Stomach (tissue), 9 donors: ENCODE results near the gene CRYBG2. TPM values are rescaled to one million over a fixed set of nuclear protein-coding genes. Genes with fewer than 3 reads are reported as not detected.

Source experiments
- DNase-seq, 2 donors: peaks; one replicate each; pipeline versions ENCODE4 v3.0.0 to v3.0.0-alpha.2; 2013 to 2019
- H3K27ac ChIP-seq, 5 donors: fragments of 200-600 bp in 4 of 5; sonication (generic) in 4 of 5; one replicate each; pipeline ENCODE4 v1.5.1; 2013 to 2019; ENCODE audit warnings: mild to moderate bottlenecking in 1 of 5, moderate library complexity in 1 of 5
- H3K27me3 ChIP-seq, 3 donors: fragments of 200-600 bp; sonication (generic); one replicate each; pipeline ENCODE4 v1.5.1; 2017 to 2019; ENCODE audit warnings: mixed run types in 1 of 3
- H3K36me3 ChIP-seq, 4 donors: fragments of 200-600 bp; sonication (generic); 1 replicate in 3 of 4; 2 replicates in 1 of 4; pipeline ENCODE4 v1.5.1; 2016 to 2019
- H3K4me1 ChIP-seq, 4 donors: fragments of 200-600 bp; sonication (generic); one replicate each; pipeline ENCODE4 v1.5.1; 2016 to 2019
- H3K4me3 ChIP-seq, 4 donors: fragments of 200-600 bp; sonication (generic) in 3 of 4; one replicate each; pipeline ENCODE4 v1.5.1; 2016 to 2019; ENCODE audit warnings: mild to moderate bottlenecking in 1 of 4
- H3K9me3 ChIP-seq, 4 donors: fragments of 200-600 bp; sonication (generic); one replicate each; pipeline ENCODE4 v1.5.1; 2016 to 2019
- CTCF ChIP-seq, 7 experiments: fragments of 450-650 bp in 4 of 7; fragments of 200-600 bp in 3 of 7; sonication (generic) in 3 of 7; IDR thresholded peaks; one replicate each; pipeline ENCODE4 v1.5.1; 2016 to 2019; ENCODE audit warnings: antibody characterized with exemption in 7 of 7, control low read depth in 2 of 7, mild to moderate bottlenecking in 1 of 7
- EP300 ChIP-seq: sonication (generic); formaldehyde crosslinking; IDR thresholded peaks from one replicate; pipeline ENCODE4 v1.6.1; 2017; ENCODE audit warnings: antibody characterized with exemption
- POLR2A ChIP-seq, 4 donors: fragments of 450-650 bp; IDR thresholded peaks; one replicate each; pipeline ENCODE4 v1.6.1; 2016; ENCODE audit warnings: antibody characterized with exemption in 4 of 4, control low read depth in 2 of 4, mild to moderate bottlenecking in 1 of 4, moderate library complexity in 1 of 4
- POLR2AphosphoS5 ChIP-seq, 3 donors: sonication (generic); formaldehyde crosslinking; IDR thresholded peaks; one replicate each; pipeline ENCODE4 v1.6.1; 2016; ENCODE audit warnings: antibody characterized with exemption in 3 of 3
- WGBS, 5 donors: extraction: QIAGEN DNeasy Blood & Tissue Kit in 3 of 5; methylation state at CpG; one replicate each; pipeline versions ENCODE4 v1.1.5 to v1.1.7; 2013 to 2018; 5-methylcytosine and 5-hydroxymethylcytosine counted together
- intact Hi-C: fragments of 100-400 bp; cut with DNase I; formaldehyde crosslinking; loops from one replicate; pipeline ENCODE4 v1.15.1; 2023; ENCODE audit warnings: low total_unique reads
- polyA plus RNA-seq, 3 donors: library from polyadenylated mRNA; stranded (reverse); fragments of 200-250 nt; gene quantifications; one replicate each; pipeline ENCODE4 v1.2.3, GENCODE V29; 2013
- total RNA-seq, 5 donors: library from RNA; depleted of rRNA; stranded (reverse); fragments of >200 nt; gene quantifications; one replicate each; pipeline versions ENCODE4 v1.1.0 to v1.2.3, GENCODE V29; 2014 to 2016
- donor health status: healthy with polysubstance abuse.
- donor health status: Bipolar disorder and iron deficiency.
- donor health status: healthy.

The CRYBG2 gene
- total and polyA plus RNA-seq, 8 donors, result 0.15 to 66.8 (median 3.2) TPM

GRCh38 chr1:26305667-26306289 lies 48.2 kb downstream of the CRYBG2 start:
- H3K4me1 ChIP-seq, result peaks cover 7 to 31% (median 18%) of the 10 kb centered on the region in 4 donors
- intact Hi-C loops, result no loop called here
- H3K9me3 ChIP-seq, result no peaks in the 10 kb centered on the region
- H3K4me3 ChIP-seq, result peak overlapping the region; percentile 66 to 93 (median 78)
- TF ChIP-seq POLR2A (IDR thresholded peaks at IDR 0.05) (no peak), POLR2AphosphoS5 (IDR thresholded peaks at IDR 0.05) (no peak), CTCF (IDR thresholded peaks at IDR 0.05) (no peak), EP300 (no peak)
- no peak for DNase-seq
- peaks cover 0 to 9% (median 0%) of the 10 kb centered on the region in 4 donors for H3K36me3 ChIP-seq
- WGBS, 5 donors, result 16 to 25% (median 23%) methylated on average over 8 of the region's 8 CpGs
- H3K27ac ChIP-seq, result peak overlapping the region; percentile 6 to 75 (median 62)
- H3K27me3 ChIP-seq, result no peaks in the 10 kb centered on the region

- Histone ChIP-seq H3K27ac (no peak overlapping the region), H3K9me3 (no peaks in the 10 kb centered on the region), H3K36me3 (peaks cover 0 to 9% (median 0%) of the 10 kb centered on the region in 4 donors), H3K4me1 (peaks cover 7 to 36% (median 18%) of the 10 kb centered on the region in 4 donors), H3K4me3 (no peak overlapping the region), H3K27me3 (no peaks in the 10 kb centered on the region)
- WGBS, 5 donors, result 71 to 82% (median 78%) methylated on average over 8 of the region's 8 CpGs
- intact Hi-C loops, result no loop called here
- DNase-seq, result no peak
- TF ChIP-seq POLR2A (IDR thresholded peaks at IDR 0.05) (no peak), POLR2AphosphoS5 (IDR thresholded peaks at IDR 0.05) (no peak), EP300 (no peak), CTCF (IDR thresholded peaks at IDR 0.05) (no peak)
These were observed 51.1 kb downstream of the CRYBG2 start for GRCh38 chr1:26302733-26303405.

- WGBS, 5 donors, result 76 to 84% (median 80%) methylated on average over 9 to 11 of the region's 11 CpGs
- intact Hi-C loops, result no loop called here
These were observed 53.2 kb downstream of the CRYBG2 start for GRCh38 chr1:26300578-26301275.

More at GRCh38 chr1:26300578-26301275, 53.2 kb downstream of the CRYBG2 start:
- no peak for DNase-seq
- no peak for TF ChIP-seq POLR2AphosphoS5 (IDR thresholded peaks at IDR 0.05)
- TF ChIP-seq EP300, result no peak
- no peak for TF ChIP-seq POLR2A (IDR thresholded peaks at IDR 0.05)
- no peak for TF ChIP-seq CTCF (IDR thresholded peaks at IDR 0.05)
- peaks cover 0 to 26% (median 10%) of the 10 kb centered on the region in 4 donors for H3K36me3 ChIP-seq
- no peaks in the 10 kb centered on the region for H3K9me3 ChIP-seq
- H3K4me1 ChIP-seq, result peaks cover 3 to 18% (median 4%) of the 10 kb centered on the region in 4 donors
- H3K4me3 ChIP-seq, result no peak overlapping the region
- no peaks in the 10 kb centered on the region for H3K27me3 ChIP-seq
- no peak overlapping the region for H3K27ac ChIP-seq
